A549 (cell line): ENCODE results near the gene BPIFA1.

Source experiments
- CBX8 ChIP-seq: fragments of 200-600 bp; sonication (generic); IDR thresholded peaks from 2 replicates; pipeline ENCODE4 v1.6.1; 2016
- CEBPB ChIP-seq, 2 experiments: fragments of >200 bp in 1 of 2; sonication (Bioruptor Twin) in 1 of 2; formaldehyde crosslinking in 1 of 2; IDR thresholded peaks; 2 replicates each; pipeline ENCODE4 v1.6.1; 2012 to 2016
- CHD4 ChIP-seq: fragments of 200-600 bp; sonication (generic); IDR thresholded peaks from 2 replicates; pipeline ENCODE4 v1.6.1; 2016; ENCODE audit warnings: antibody characterized with exemption, mild to moderate bottlenecking, borderline replicate concordance
- EP300 ChIP-seq, 2 experiments: fragments of >200 bp; sonication (Bioruptor Twin); formaldehyde crosslinking; IDR thresholded peaks; 2 replicates in 1 of 2; 3 replicates in 1 of 2; pipeline ENCODE4 v1.6.1; 2016 to 2017
- HOXA7 ChIP-seq: fragments of 250-450 bp; sonication (Bioruptor Pico); IDR thresholded peaks from 2 replicates; pipeline ENCODE4 v1.5.0; 2020; ENCODE audit warnings: mild to moderate bottlenecking, moderate library complexity
- JUN ChIP-seq, 2 experiments: fragments of >200 bp; sonication (Bioruptor Twin); formaldehyde crosslinking; IDR thresholded peaks; 2 replicates in 1 of 2; 3 replicates in 1 of 2; pipeline ENCODE4 v1.6.1; 2016 to 2017
- NFE2L2 ChIP-seq: fragments of 150-350 bp; conservative IDR thresholded peaks from 2 replicates; pipeline ENCODE4 v1.6.1; 2014; ENCODE audit warnings: low read length
- NPAS2 ChIP-seq: fragments of 250-450 bp; sonication (Bioruptor Pico); IDR thresholded peaks from 2 replicates; pipeline ENCODE4 v1.8.0; 2022; ENCODE audit warnings: mild to moderate bottlenecking, moderate library complexity, borderline replicate concordance
- POLR2A ChIP-seq: IDR thresholded peaks from 2 replicates; pipeline ENCODE4 v1.6.1; 2012; ENCODE audit warnings: mild to moderate bottlenecking, low read length
- ZC3H11A ChIP-seq: fragments of 450-650 bp; IDR thresholded peaks from 2 replicates; pipeline ENCODE4 v1.6.1; 2014; ENCODE audit warnings: antibody characterized with exemption, mild to moderate bottlenecking
- TF ChIP-seq, protein P1 (sequence below): fragments of 150-350 bp; IDR thresholded peaks from 2 replicates; pipeline ENCODE4 v1.6.1; 2014; ENCODE audit warnings: low read depth, mild to moderate bottlenecking, low read length
- TF ChIP-seq, protein P2 (sequence below): fragments of >200 bp; sonication (Bioruptor Twin); formaldehyde crosslinking; IDR thresholded peaks from 3 replicates; pipeline ENCODE4 v1.5.1; 2016

DNA sequence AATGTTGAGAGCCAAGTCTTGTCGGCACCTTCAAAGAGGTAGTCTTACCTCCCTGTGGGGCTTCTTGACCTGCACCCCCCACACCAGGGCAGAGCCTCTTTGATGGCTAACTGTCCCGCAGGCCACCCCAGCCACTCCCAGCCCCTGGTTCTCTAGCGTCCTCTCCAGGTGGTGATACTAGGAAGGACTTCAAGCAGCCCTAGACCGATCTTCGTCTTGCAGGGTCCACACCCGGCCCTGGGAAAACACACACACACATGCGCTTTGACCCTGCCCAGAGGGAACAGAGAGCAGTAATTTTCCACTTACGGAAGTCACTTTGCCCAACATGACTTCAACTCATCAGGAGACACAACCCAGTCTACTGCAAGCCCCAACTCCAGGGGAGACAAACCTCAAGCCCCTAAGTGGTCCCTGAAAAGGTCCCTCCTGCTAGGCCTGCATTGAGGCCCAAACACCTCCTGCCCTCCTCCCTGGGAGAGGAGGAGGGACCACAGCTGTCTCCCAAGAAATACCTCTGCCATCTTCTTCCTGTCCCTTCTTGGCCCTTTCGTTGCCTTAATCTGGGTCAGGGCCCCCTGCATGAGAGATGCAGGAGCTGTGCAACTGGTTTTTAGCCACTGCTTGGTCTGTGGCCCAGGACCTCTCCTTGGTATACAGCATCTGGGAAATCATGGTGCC is 44.3 kb downstream of the BPIFA1 start:
- TF ChIP-seq CEBPB (IDR thresholded peaks at IDR 0.05) (no peak), NPAS2 (no peak), CHD4 (no peak), HOXA7 (no peak), EP300 (IDR thresholded peaks at IDR 0.05) (no peak), POLR2A (no peak), NFE2L2 (no peak), CBX8 (no peak), ZC3H11A (no peak), JUN (IDR thresholded peaks at IDR 0.05) (no peak)
- TF ChIP-seq, protein P1, sequence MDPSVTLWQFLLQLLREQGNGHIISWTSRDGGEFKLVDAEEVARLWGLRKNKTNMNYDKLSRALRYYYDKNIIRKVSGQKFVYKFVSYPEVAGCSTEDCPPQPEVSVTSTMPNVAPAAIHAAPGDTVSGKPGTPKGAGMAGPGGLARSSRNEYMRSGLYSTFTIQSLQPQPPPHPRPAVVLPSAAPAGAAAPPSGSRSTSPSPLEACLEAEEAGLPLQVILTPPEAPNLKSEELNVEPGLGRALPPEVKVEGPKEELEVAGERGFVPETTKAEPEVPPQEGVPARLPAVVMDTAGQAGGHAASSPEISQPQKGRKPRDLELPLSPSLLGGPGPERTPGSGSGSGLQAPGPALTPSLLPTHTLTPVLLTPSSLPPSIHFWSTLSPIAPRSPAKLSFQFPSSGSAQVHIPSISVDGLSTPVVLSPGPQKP: no peak
- TF ChIP-seq, protein P2, sequence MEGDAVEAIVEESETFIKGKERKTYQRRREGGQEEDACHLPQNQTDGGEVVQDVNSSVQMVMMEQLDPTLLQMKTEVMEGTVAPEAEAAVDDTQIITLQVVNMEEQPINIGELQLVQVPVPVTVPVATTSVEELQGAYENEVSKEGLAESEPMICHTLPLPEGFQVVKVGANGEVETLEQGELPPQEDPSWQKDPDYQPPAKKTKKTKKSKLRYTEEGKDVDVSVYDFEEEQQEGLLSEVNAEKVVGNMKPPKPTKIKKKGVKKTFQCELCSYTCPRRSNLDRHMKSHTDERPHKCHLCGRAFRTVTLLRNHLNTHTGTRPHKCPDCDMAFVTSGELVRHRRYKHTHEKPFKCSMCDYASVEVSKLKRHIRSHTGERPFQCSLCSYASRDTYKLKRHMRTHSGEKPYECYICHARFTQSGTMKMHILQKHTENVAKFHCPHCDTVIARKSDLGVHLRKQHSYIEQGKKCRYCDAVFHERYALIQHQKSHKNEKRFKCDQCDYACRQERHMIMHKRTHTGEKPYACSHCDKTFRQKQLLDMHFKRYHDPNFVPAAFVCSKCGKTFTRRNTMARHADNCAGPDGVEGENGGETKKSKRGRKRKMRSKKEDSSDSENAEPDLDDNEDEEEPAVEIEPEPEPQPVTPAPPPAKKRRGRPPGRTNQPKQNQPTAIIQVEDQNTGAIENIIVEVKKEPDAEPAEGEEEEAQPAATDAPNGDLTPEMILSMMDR: no peak
